Endothelial cell of umbilical vein (primary cell): ENCODE measurements around the gene ZNF496. TPM values are rescaled to one million over a fixed set of nuclear protein-coding genes. Genes with fewer than 3 reads are reported as not detected.

Experiments
- BruUV-seq: library from RNA; stranded (reverse); fragments of 400-500 nt; replicated peaks from 2 replicates; lab custom pipeline; 2021; lab: Mats Ljungman, UMichigan
- CTCF ChIA-PET: fragments of 300-600, 350-600 bp; sonication (Branson Sonifier 250); formaldehyde crosslinking; loops from one replicate; lab custom pipeline; 2021; ENCODE audit warnings: antibody characterized with exemption, inconsistent platforms; lab: Charles Lee
- POLR2A ChIA-PET: fragments of 300-600, 350-600 bp; sonication (Branson Sonifier 250); formaldehyde crosslinking; loops from one replicate; lab custom pipeline; 2021; ENCODE audit warnings: antibody characterized with exemption, inconsistent platforms; lab: Charles Lee
- DNase-seq: peaks from one replicate; pipeline ENCODE4 v3.0.0-alpha.2; 2011; ENCODE audit warnings: low read depth, low spot score
- FAIRE-seq: peaks from 2 replicates; lab custom pipeline; 2011; peaks lifted over from hg19 to GRCh38; lab: Jason Lieb, UNC
- H2AFZ ChIP-seq: 2 replicates; pipeline ENCODE4 v1.6.0; 2012; ENCODE audit warnings: low read depth, low read length, control low read depth, inconsistent platforms
- H3K27ac ChIP-seq: 2 replicates; pipeline ENCODE4 v1.5.1; 2011; ENCODE audit warnings: low read depth, mild to moderate bottlenecking, control low read depth, low read length, moderate library complexity; ENCODE audit not compliant: insufficient read depth
- H3K27me3 ChIP-seq, 2 experiments: 2 replicates each; pipeline versions ENCODE4 v1.6.0 to v1.6.1; 2011; ENCODE audit warnings: low read length in 2 of 2, mixed read lengths in 1 of 2; ENCODE audit not compliant: control insufficient read depth in 2 of 2, insufficient read depth in 2 of 2
- H3K36me3 ChIP-seq, 2 experiments: 2 replicates in 1 of 2; 3 replicates in 1 of 2; pipeline ENCODE4 v1.5.1; 2011; ENCODE audit warnings: low read length in 2 of 2, mild to moderate bottlenecking in 1 of 2, moderate library complexity in 1 of 2; ENCODE audit not compliant: control insufficient read depth in 2 of 2, insufficient read depth in 2 of 2; ENCODE audit errors: extremely low read depth in 1 of 2
- H3K4me1 ChIP-seq: 3 replicates; pipeline ENCODE4 v1.5.1; 2011; ENCODE audit warnings: mild to moderate bottlenecking, low read length; ENCODE audit not compliant: control insufficient read depth, insufficient read depth; ENCODE audit errors: extremely low read depth
- H3K4me2 ChIP-seq: 2 replicates; pipeline ENCODE4 v1.6.1; 2011; ENCODE audit warnings: low read length, control low read depth, mixed read lengths; ENCODE audit not compliant: insufficient read depth
- H3K4me3 ChIP-seq, 3 experiments: fragments of 200-600 bp in 1 of 3; sonication (generic), shearing (Covaris generic) in 1 of 3; replicated peaks in 1 of 3; 2 replicates each; pipeline ENCODE4 v1.5.1; 2011 to 2016; ENCODE audit warnings: control low read depth in 3 of 3, low read length in 3 of 3, mild to moderate bottlenecking in 2 of 3, inconsistent platforms in 1 of 3, low read depth in 1 of 3, moderate library complexity in 1 of 3; ENCODE audit not compliant: insufficient read depth in 1 of 3
- H3K79me2 ChIP-seq: 2 replicates; pipeline ENCODE4 v1.6.0; 2012; ENCODE audit warnings: low read length, inconsistent platforms; ENCODE audit not compliant: control insufficient read depth, insufficient read depth
- H3K9ac ChIP-seq: replicated peaks from 2 replicates; pipeline ENCODE3; 2011; ENCODE audit warnings: low read length, control low read depth; ENCODE audit not compliant: insufficient read depth; ENCODE audit errors: extremely low read depth
- H3K9me1 ChIP-seq: replicated peaks from 3 replicates; pipeline ENCODE4 v1.6.0; 2011; ENCODE audit warnings: mild to moderate bottlenecking, low read length; ENCODE audit not compliant: control insufficient read depth, insufficient read depth; ENCODE audit errors: extremely low read depth
- H3K9me3 ChIP-seq: replicated peaks from 2 replicates; pipeline ENCODE4 v1.5.1; 2012; ENCODE audit warnings: low read length, inconsistent platforms; ENCODE audit not compliant: control insufficient read depth, insufficient read depth
- H4K20me1 ChIP-seq: replicated peaks from 2 replicates; pipeline ENCODE3; 2011; ENCODE audit warnings: mild to moderate bottlenecking, low read length; ENCODE audit not compliant: control insufficient read depth, insufficient read depth; ENCODE audit errors: extremely low read depth
- EZH2 ChIP-seq: IDR thresholded peaks from 2 replicates; pipeline ENCODE4 v1.6.1; 2012; ENCODE audit warnings: borderline replicate concordance, low read depth, mild to moderate bottlenecking, moderate library complexity, low read length, inconsistent platforms; ENCODE audit not compliant: severe bottlenecking
- FOS ChIP-seq: IDR thresholded peaks from 2 replicates; pipeline ENCODE4 v1.6.1; 2011; ENCODE audit warnings: mild to moderate bottlenecking, low read length, moderate library complexity, borderline replicate concordance; ENCODE audit not compliant: insufficient read depth
- GATA2 ChIP-seq: IDR thresholded peaks from 2 replicates; pipeline ENCODE4 v1.7.0; 2011; ENCODE audit warnings: low read depth, mild to moderate bottlenecking, moderate library complexity, mixed read lengths, low read length; ENCODE audit not compliant: insufficient read length, insufficient read depth
- JUN ChIP-seq: IDR thresholded peaks from 2 replicates; pipeline ENCODE4 v1.6.1; 2011; ENCODE audit warnings: borderline replicate concordance, low read depth; ENCODE audit not compliant: insufficient read length, insufficient read depth
- MYC ChIP-seq: IDR thresholded peaks from one replicate; pipeline ENCODE4 v1.6.1; 2011; ENCODE audit warnings: mild to moderate bottlenecking, low read depth, low read length
- POLR2A ChIP-seq: IDR thresholded peaks from 2 replicates; pipeline ENCODE4 v1.6.1; 2012; ENCODE audit warnings: low read depth, mild to moderate bottlenecking, control low read depth, low read length
- POLR2AphosphoS5 ChIP-seq: IDR thresholded peaks from 2 replicates; pipeline ENCODE4 v1.6.1; 2012; ENCODE audit warnings: low read depth, mild to moderate bottlenecking, control low read depth, low read length, moderate library complexity; ENCODE audit not compliant: insufficient read depth
- dilution Hi-C: fragments of 300-500 bp; cut with MboI; formaldehyde crosslinking; loops from one replicate; pipeline ENCODE4 v1.15.0; 2019; ENCODE audit warnings: low sequenced_read_pairs; ENCODE audit not compliant: extremely low pct_ligation_motif_present
- intact Hi-C: fragments of 100-400 bp; cut with micrococcal nuclease; formaldehyde crosslinking; loops from one replicate; pipeline ENCODE4 v1.10.0; 2022
- polyA plus RNA-seq, 4 experiments: library from polyadenylated mRNA; depleted of rRNA in 3 of 4; stranded (reverse) in 3 of 4; unstranded in 1 of 4; fragments of >200 nt; gene quantifications; 2 replicates each; pipeline versions ENCODE4 v1.2.1 to v1.2.3, GENCODE V29; 2011 to 2012; ENCODE audit warnings: missing spikeins in 1 of 4
- total RNA-seq: library from RNA; stranded (reverse); gene quantifications from 2 replicates; pipeline ENCODE4 v1.2.3, GENCODE V29; 2021
- TF ChIP-seq, protein P1 (sequence below): IDR thresholded peaks from 2 replicates; pipeline ENCODE4 v1.6.1; 2011; ENCODE audit not compliant: insufficient read depth, insufficient read length
- TF ChIP-seq, protein P2 (sequence below), 2 donors: IDR thresholded peaks; 1 replicate in 1 of 2; 2 replicates in 1 of 2; pipeline ENCODE4 v1.5.1; 2011; ENCODE audit warnings: low read length in 2 of 2, mild to moderate bottlenecking in 2 of 2, moderate library complexity in 2 of 2, control low read depth in 1 of 2, inconsistent platforms in 1 of 2, low read depth in 1 of 2; ENCODE audit not compliant: insufficient read depth in 1 of 2; ENCODE audit errors: extremely low read depth in 1 of 2

Gene ZNF496
- total and polyA plus RNA-seq, 2 donors (not counting 3 experiments of a cell fraction or from before 2014, with no cell fraction given): 22.4 to 46.0 TPM

DNA sequence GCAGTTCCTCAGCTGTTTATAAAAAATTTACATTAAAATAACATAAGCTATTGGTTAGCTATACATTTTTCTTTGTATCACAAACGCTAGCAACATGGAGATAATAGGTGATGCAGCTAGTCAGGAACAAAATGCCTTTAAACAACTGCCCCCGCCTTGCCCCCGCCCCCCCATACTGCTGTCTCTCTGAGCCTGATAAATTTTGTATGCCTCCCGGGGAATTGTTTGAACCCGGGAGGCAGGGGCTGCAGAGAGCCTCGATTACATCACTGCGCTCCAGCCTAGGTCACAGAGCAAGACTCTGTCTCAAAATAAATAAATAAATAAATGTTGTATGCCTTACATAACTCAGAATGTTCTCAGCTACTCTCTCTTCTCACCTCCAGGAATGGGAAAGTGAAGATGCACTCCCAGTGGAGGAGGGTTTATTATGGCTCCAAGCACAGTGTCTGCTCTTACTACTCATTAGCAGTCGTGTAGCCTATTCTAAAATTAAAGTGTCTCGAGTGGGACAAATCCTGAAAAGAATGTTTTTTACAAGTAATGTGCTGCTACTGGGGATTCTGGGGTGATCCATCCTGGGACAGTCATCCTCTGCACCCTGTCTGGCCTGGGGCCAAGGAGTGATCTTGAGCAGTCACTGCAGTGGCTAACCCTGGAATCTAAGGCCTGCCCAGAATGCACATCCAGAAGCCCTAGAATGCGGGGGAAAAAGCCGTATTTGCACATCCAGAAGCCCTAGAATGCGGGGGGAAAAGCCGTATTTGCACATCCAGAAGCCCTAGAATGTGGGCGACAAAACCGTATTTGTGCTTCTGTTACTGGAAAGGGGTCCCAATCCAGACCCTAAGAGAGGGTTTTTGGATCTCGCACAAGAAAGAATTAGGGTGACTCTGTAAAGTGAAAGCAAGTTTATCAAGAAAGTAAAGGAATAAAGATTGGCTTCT lies 39.4 kb upstream of the ZNF496 start:
- Histone ChIP-seq H4K20me1 (no peaks in the 10 kb centered on the region), H3K4me1 (no peaks in the 10 kb centered on the region), H3K79me2 (no peaks in the 10 kb centered on the region), H3K9me1 (no peaks in the 10 kb centered on the region), H3K27me3 (peaks cover 0 to 3% of the 10 kb centered on the region in 2 experiments), H3K27ac (no peak overlapping the region), H3K4me2 (no peak overlapping the region), H3K36me3 (no peaks in the 10 kb centered on the region), H3K9ac (no peak overlapping the region), H2AFZ (no peak overlapping the region), H3K4me3 (no peak overlapping the region), H3K9me3 (no peaks in the 10 kb centered on the region)
- FAIRE-seq: no peak
- POLR2A ChIA-PET: no interaction called here
- DNase-seq: no peak
- no TSS peak for BruUV-seq
- TF ChIP-seq FOS: no peak
- no peak for TF ChIP-seq POLR2A
- TF ChIP-seq, protein P1, sequence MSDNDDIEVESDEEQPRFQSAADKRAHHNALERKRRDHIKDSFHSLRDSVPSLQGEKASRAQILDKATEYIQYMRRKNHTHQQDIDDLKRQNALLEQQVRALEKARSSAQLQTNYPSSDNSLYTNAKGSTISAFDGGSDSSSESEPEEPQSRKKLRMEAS: no peak
- no peak for TF ChIP-seq GATA2
- TF ChIP-seq EZH2: no peak
- no peak for TF ChIP-seq MYC
- TF ChIP-seq, protein P2, sequence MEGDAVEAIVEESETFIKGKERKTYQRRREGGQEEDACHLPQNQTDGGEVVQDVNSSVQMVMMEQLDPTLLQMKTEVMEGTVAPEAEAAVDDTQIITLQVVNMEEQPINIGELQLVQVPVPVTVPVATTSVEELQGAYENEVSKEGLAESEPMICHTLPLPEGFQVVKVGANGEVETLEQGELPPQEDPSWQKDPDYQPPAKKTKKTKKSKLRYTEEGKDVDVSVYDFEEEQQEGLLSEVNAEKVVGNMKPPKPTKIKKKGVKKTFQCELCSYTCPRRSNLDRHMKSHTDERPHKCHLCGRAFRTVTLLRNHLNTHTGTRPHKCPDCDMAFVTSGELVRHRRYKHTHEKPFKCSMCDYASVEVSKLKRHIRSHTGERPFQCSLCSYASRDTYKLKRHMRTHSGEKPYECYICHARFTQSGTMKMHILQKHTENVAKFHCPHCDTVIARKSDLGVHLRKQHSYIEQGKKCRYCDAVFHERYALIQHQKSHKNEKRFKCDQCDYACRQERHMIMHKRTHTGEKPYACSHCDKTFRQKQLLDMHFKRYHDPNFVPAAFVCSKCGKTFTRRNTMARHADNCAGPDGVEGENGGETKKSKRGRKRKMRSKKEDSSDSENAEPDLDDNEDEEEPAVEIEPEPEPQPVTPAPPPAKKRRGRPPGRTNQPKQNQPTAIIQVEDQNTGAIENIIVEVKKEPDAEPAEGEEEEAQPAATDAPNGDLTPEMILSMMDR (IDR thresholded peaks at IDR 0.05; ENCODE audit: extremely low read depth in 1 of 2, insufficient read depth in 1 of 2, low read depth in 1 of 2, low read length in 2 of 2): no peak
- no peak for TF ChIP-seq JUN
- no peak for TF ChIP-seq POLR2AphosphoS5
- CTCF ChIA-PET: interaction anchor here (1.0 kb wide), 1 partner anchor 19 kb away, joined by 3 read pairs; no protein-coding TSS in a partner anchor
- dilution Hi-C loops: no loop called here
- intact Hi-C loops: no loop called here
